ENCODE data around the gene ZNF787. TPM values are rescaled to one million over a fixed set of nuclear protein-coding genes. Genes with fewer than 3 reads are reported as not detected.

ZNF787 gene
- total and polyA plus RNA-seq, 2 of the 8 experiments (the other 6 are each of a cell fraction or from before 2014, with no cell fraction given): 19.7 to 56.0 TPM

DNA sequence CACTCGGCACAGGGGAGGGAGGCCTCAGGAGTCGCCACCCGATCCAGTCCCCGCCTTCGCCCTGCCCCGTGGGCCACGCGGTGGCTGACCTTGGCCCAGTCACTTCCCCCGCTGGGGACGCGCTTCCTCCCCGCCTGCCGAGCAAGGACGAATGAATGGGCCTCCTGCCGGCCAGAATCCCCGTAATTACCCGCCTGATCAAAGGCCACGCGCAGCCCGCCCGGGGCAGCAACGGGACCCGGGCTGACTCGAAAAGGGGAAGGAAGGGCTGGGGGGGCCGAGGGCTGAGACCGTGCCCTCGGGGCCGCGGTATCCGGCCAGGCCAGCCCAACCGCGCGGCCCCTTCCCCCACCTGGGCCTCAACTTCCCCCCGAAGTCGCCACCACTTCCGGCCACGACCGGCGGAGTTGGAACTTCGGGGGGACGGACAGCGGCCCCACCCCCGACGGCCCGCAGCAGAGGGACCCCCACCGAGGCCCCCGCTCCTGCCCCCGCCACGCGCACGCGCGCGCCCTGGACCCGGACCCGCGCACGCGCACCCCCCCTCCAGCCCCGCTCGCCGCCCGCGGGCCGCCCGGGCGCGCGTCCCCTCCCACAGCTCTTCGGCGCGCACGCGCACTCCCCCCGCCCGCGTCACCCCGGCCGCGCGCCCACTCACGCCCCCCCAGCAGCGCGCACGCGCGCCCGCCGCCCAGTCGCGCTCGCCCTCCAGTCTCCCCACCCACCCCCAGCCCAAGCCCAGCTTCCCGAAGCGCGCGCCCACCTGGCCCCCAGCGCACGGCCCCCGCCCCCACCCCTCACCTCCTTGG, 520 bp downstream of the ZNF787 start (continued):
- TF ChIP-seq, protein P1, sequence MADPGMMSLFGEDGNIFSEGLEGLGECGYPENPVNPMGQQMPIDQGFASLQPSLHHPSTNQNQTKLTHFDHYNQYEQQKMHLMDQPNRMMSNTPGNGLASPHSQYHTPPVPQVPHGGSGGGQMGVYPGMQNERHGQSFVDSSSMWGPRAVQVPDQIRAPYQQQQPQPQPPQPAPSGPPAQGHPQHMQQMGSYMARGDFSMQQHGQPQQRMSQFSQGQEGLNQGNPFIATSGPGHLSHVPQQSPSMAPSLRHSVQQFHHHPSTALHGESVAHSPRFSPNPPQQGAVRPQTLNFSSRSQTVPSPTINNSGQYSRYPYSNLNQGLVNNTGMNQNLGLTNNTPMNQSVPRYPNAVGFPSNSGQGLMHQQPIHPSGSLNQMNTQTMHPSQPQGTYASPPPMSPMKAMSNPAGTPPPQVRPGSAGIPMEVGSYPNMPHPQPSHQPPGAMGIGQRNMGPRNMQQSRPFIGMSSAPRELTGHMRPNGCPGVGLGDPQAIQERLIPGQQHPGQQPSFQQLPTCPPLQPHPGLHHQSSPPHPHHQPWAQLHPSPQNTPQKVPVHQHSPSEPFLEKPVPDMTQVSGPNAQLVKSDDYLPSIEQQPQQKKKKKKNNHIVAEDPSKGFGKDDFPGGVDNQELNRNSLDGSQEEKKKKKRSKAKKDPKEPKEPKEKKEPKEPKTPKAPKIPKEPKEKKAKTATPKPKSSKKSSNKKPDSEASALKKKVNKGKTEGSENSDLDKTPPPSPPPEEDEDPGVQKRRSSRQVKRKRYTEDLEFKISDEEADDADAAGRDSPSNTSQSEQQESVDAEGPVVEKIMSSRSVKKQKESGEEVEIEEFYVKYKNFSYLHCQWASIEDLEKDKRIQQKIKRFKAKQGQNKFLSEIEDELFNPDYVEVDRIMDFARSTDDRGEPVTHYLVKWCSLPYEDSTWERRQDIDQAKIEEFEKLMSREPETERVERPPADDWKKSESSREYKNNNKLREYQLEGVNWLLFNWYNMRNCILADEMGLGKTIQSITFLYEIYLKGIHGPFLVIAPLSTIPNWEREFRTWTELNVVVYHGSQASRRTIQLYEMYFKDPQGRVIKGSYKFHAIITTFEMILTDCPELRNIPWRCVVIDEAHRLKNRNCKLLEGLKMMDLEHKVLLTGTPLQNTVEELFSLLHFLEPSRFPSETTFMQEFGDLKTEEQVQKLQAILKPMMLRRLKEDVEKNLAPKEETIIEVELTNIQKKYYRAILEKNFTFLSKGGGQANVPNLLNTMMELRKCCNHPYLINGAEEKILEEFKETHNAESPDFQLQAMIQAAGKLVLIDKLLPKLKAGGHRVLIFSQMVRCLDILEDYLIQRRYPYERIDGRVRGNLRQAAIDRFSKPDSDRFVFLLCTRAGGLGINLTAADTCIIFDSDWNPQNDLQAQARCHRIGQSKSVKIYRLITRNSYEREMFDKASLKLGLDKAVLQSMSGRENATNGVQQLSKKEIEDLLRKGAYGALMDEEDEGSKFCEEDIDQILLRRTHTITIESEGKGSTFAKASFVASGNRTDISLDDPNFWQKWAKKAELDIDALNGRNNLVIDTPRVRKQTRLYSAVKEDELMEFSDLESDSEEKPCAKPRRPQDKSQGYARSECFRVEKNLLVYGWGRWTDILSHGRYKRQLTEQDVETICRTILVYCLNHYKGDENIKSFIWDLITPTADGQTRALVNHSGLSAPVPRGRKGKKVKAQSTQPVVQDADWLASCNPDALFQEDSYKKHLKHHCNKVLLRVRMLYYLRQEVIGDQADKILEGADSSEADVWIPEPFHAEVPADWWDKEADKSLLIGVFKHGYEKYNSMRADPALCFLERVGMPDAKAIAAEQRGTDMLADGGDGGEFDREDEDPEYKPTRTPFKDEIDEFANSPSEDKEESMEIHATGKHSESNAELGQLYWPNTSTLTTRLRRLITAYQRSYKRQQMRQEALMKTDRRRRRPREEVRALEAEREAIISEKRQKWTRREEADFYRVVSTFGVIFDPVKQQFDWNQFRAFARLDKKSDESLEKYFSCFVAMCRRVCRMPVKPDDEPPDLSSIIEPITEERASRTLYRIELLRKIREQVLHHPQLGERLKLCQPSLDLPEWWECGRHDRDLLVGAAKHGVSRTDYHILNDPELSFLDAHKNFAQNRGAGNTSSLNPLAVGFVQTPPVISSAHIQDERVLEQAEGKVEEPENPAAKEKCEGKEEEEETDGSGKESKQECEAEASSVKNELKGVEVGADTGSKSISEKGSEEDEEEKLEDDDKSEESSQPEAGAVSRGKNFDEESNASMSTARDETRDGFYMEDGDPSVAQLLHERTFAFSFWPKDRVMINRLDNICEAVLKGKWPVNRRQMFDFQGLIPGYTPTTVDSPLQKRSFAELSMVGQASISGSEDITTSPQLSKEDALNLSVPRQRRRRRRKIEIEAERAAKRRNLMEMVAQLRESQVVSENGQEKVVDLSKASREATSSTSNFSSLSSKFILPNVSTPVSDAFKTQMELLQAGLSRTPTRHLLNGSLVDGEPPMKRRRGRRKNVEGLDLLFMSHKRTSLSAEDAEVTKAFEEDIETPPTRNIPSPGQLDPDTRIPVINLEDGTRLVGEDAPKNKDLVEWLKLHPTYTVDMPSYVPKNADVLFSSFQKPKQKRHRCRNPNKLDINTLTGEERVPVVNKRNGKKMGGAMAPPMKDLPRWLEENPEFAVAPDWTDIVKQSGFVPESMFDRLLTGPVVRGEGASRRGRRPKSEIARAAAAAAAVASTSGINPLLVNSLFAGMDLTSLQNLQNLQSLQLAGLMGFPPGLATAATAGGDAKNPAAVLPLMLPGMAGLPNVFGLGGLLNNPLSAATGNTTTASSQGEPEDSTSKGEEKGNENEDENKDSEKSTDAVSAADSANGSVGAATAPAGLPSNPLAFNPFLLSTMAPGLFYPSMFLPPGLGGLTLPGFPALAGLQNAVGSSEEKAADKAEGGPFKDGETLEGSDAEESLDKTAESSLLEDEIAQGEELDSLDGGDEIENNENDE (IDR thresholded peaks at IDR 0.05; ENCODE audit: insufficient replicate concordance, low read length): no peak
- TF ChIP-seq RXRA (IDR thresholded peaks at IDR 0.05; ENCODE audit: insufficient read depth, low read depth, low read length) (no peak), GABPA (IDR thresholded peaks at IDR 0.05; ENCODE audit: borderline replicate concordance, insufficient read depth, low read length) (no peak), NRF1 (IDR thresholded peaks at IDR 0.05; ENCODE audit: low read depth, low read length) (no peak), CHD2 (IDR thresholded peaks at IDR 0.05; ENCODE audit: low read length) (no peak), CTBP2 (IDR thresholded peaks at IDR 0.05; ENCODE audit: borderline replicate concordance, insufficient read depth, insufficient read length, low read length) (no peak), MAX (IDR thresholded peaks at IDR 0.05) (peak; percentile 60), BRCA1 (IDR thresholded peaks at IDR 0.05; ENCODE audit: low read depth, low read length) (no peak), TAF7 (optimal IDR thresholded peaks at IDR 0.05; ENCODE audit: borderline replicate concordance, low read depth, low read length) (peak; percentile 36), POU5F1 (IDR thresholded peaks at IDR 0.05; ENCODE audit: low read depth, low read length) (no peak)

Data from H1 (cell line).